ENCODE results near the gene KCNH1.

KCNH1 gene

DNA sequence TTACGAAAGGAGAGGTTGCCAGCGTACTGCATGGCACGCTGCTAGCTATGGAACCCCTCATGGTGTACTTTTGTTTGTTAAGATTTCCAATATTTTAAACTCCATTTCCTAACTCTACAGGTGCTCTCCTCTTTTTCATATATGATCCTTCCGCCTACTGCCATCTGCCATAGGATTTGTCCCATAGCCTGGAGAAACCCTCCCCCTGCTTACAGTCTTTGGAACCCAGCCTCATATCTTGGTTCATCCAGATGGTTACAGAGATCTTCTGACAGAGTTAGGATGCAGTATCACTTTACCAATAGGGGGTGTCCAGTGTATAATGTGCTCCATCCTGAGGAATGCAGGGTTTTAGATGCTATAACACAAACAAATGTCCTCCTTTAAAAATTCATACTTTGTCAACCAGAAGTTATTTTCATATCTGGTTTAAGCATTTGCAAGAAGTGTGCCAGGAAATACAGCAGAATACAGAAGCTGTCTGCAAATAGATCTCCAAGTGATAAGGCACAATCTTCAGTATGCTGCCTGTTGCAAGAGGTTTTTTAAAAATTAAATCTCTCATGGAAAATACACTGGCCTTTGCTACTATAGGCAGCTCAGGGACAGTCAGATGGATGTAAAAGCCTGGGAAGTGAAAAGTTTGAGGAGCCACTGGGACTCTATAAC is 377.8 kb downstream of the KCNH1 start:
- no peak for DNase-seq (ENCODE audit: low spot score)

DNA sequence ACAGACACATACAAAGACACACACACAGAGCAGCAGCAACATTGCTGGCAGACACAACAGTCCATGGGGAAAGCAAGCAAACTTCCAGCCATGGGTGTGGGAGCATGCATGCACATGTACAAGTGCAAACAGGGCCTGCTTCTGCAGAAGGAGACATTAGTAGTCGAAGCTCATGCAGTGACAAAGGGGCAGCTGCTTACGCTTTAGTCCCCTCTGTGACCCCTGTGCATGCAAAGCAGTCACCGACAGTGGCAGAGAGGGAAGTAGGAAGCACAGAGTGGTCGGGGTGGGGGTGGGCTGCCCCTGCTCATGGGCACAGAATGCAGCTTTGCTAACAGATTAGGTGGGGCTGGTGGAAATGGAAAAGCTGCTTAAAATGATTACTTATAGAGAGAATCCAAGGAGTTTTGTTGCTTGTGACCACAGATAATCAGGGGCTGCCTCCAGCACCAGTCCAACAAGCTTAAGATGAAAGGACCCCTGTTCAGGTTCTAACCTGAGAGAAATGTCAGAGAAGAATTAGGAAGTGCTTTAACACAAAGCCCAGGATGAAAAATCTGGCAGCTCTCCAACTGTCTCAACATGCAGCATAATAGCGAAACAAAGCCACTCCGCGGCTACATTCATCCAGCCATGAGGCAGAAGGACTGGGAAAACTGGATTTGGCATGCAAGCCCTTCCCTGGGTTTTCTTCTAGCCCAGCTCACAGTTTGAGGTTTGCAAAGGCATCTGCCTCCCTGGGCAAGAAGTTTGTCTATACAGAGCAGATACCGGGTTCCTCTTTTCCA is 378.9 kb downstream of the KCNH1 start:
- no peak for DNase-seq (ENCODE audit: low spot score)

DNA sequence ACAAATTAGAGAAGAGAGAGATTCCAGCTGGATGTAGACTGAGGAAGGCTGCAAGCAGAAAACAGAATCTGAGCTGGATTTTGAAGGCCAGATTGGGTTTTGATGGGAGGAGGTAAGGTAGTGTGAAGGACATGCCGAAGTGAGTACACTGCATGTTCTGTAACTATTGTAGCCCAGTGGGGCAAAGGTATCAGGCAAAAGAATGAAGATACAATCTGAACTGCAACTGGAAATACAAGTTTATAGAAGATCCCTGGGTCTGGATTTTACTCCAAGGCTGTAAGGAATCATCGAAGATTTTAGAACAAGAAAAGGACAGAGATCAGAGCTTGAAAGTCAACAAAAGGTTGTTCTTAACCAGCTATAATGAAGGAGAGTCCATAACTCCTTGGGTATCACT is 382.0 kb downstream of the KCNH1 start:
- DNase-seq (ENCODE audit: low spot score): no peak

DNA sequence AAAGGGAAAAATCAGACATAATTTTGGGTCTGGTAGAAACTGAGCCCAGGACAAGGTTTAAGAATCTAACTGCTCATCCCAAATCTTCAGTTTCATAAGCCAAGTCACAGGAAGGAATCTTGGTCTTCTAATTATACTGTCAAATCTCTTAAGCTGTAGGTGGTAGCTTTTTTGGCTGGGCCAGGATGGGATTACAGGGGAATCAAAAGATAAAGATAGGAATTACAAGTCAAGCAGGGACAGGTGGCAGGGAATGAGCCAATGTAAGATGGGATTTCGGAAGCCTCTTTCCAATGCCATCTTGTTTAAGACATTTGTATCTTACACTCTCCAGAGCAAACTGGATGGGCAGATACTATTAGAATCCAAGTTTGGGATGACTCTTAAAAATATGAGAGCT is 383.5 kb downstream of the KCNH1 start:
- no peak for DNase-seq (ENCODE audit: low spot score)

DNA sequence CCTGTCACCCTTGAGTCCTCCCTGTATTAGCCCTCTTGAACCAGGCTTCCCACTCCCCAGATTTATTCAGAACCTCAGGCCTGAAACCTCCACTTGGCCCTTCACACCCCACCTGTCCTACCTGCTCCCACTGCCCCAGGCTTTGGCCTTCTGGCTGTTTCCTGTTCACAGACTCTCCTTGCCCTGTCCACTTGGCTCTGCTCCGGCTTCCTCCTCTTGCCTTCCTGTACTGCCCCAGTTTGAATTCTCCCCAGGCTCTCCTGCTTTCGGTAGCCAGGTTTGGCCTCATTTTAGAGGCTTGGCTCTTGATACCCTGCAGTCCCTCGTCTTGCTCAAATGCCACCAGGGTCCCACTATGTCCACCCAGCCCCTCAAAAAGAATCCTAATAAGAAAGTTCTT is 385.2 kb downstream of the KCNH1 start:
- no peak for DNase-seq (ENCODE audit: low spot score)

DNA sequence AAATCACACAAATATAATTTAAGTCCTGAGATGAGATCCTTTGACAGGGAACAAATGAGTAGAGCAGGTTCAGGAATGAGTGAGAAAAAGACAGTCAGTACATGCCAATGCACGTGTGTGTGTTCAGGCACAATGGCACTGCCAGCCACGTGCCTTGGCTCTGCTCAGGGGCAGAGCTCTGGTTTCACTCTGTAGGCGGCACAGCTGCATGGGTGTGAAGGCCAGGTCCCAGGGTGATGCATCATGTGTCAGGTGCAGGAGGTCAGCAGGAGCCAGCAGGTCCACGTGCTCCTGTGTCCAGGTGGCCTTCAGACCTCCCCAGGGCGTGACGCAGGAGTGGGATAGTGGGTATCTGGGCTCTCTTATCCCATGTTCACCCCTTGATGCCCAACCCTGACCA is 386.1 kb downstream of the KCNH1 start:
- no peak for DNase-seq (ENCODE audit: low spot score)

DNA sequence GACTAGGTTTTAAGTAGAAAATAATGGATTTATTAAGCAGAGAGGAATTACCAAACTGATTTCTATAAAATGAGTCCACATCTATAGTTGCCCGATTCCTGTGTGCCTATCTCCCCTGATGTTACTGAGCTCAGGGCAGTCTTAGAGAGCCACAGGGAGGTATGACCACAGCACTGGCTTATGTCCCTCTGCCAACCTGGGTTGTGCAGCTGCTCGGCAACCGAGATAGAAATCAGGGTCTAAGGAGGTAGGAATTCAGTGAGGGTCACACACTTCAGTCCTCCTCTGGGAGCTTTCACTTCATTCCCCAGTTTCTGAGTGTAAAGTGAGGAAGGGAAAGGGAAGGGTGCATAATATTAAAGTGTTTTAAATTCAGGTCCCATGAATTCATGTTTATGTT is 386.8 kb downstream of the KCNH1 start:
- DNase-seq (ENCODE audit: low spot score): no peak

DNA sequence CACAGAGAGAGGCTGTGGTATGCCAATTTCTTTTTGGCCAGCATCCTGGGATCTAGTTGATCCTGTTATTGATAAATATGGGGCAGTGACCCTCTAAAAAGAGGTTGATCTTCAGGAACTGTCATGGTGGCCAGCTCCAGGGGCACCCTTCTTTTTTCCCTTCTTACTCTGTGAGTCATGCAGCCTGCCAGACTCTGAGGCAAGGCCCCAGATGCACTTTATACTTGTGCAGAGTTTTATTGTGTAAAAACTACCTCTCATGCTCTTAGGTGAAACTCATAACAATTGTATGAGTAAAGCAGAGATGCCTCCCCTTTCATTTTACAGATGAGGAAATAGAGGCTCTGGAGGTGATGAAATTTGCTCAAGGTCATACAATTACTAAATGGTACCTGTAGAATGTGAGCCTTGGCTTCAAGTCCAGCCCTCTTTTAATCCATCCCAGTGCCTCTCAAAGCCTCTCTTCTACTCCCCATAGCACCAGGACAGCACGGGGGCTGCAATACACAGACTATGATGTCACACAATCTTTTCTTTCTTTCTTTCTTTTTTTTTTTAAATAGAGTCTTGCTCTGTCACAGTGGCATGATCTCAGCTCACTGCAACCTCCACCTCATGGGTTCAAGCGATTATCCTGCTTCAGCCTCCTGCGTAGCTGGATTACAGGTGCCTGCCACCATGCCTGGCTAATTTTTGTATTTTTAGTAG is 387.8 kb downstream of the KCNH1 start:
- DNase-seq (ENCODE audit: low spot score): no peak

DNA sequence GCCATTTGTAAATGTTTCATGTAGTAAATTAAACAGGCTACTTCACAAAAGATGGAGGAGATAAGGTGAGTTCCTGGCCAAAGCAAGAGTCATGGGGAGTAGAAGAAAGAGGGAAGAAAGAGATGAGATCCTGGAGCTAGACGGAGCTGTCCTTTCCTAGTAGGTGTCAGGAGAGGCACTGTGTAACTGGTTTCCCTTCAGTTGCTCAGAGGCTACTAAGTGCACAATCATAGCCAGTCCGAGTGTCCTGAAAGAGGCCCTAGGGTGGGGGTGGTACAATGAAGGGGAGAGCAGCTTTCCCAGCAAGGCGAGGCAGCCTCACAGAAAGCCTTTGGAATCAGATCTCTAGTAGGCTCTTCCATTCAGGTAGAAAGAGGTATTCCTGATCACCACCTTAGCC is 390.9 kb downstream of the KCNH1 start:
- no peak for DNase-seq (ENCODE audit: low spot score)

DNA sequence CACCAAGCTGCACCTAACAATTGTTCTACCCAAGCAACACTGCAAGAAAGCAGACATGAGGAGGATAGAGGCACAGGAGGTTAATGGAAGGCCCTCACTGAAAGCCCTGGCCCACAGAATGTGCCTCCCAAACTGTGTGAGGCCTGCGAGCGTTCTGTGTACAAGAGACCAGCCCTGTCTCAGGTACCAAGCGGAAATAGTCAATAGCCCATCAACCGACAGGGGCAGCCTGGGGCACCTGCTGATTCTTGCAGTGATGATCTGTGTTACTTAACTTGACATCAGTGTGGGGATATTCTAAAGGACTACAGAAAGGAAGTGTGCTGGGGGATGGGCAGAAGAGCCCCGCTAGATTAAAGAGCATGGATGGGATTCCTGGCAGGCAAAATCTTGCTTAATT is 392.4 kb downstream of the KCNH1 start:
- DNase-seq (ENCODE audit: low spot score): no peak

DNA sequence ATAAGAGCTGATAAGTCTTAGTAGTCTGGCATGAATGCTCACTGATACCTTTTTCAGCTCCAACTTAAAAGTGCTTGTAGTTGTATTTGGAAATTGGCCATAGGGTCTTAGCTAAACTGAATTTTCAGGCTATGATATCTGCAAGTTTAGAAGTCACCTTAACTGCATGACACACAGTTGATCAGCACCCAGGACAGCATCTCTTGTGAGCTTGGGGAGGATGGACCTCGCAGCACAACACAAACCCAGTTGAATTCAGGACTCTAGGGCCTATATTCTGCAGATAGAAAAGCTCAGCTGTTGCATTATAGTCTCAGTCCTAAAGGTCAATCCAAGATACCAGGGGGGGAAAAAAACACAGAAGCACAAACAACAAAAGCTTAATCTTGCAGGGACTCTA is 394.3 kb downstream of the KCNH1 start:
- DNase-seq (ENCODE audit: low spot score): no peak

DNA sequence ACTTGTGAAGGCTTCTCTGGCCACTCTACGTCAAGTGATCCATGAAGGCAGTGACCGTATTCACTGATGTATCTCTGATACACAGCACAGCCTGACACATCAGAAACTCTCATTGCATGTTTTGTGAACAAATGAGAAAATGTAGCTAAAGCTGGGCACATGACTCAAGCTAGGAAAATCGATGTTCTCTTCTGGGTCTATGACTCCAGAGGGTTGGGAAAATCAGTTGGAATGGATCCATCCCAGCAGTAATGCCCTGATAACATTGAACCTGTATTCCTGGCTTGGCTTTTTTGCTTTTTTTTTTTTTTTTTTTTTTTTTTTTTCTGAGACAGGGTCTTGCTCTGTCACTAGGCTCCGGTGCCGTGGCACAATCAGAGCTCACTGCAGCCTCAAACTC is 395.7 kb downstream of the KCNH1 start:
- no peak for DNase-seq (ENCODE audit: low spot score)

DNA sequence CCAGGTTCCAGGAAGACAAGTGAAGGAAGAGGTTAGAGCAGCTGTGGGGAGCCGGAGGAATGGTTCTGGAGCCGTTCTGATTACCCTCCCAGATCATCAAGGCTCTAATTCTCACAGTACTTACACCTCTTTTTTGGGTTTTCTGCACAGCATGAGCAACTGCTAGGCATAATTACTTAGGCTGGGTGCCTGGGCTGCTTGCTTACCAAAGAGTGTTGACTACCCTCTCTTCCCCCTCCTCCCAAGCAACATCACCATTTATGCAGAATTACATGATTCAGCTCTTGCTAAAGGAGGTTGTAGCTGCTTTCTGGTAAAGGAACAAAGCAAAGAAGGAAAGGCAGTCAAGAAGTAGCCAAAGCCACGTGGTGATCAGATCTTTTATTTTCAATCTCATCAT is 397.2 kb downstream of the KCNH1 start:
- no peak for DNase-seq (ENCODE audit: low spot score)

DNA sequence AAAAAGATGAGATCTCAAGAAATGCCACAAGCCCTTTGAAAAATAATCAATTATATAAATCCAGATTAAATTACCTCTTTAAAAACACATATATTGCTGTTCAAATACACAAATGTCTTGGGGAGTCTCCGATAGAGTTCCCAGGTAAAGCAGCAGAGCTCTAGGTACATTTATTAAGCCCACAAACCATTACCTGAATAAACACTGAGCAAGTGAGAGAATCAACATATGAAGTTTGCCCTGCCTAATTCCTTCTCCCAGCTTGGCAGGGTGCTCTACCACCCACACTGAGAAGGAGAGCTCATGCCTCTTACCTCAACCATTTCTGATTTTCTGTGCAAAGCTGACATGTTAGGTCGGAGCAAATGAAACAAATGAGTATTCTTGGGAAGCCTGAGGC is 402.4 kb downstream of the KCNH1 start:
- DNase-seq (ENCODE audit: low spot score): no peak

DNA sequence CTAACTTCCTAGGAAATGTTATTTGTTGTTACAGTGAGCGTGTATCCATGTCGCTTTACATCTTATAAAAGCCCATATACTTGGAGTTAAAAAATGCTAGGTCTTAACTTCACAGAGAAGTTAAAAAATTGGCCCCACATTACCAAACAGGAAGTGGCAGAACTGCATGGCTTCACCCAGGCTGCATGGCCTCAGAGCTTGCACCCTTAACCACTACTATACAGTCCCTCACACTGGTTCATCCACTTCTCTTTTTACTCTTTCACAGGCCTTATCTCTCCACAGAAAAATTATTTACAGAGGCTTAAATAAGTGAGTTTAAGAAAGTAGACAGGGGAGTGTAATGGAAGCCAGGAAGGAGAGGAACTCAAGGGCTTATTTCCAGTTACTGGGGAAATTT is 402.8 kb downstream of the KCNH1 start:
- no peak for DNase-seq (ENCODE audit: low spot score)

DNA sequence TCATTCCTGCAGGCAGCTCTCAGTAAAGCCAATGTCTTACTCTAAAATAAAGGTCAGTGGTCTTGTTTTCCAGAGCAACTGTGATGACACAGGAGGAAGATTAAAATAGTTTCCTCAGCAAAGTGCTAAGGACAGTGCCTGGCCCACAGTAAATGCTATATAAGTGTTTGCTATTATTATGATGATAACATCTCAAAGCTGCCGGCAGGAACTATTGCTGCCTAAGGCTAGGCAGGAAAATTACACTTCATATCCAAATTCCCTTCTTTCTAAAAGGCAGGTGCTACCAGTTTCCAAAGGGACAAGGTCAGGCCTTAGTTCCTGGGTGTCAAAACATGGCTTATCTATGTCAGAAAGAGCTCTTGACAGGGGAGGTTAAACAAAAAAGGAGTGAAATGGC is 403.9 kb downstream of the KCNH1 start:
- DNase-seq (ENCODE audit: low spot score): no peak

DNA sequence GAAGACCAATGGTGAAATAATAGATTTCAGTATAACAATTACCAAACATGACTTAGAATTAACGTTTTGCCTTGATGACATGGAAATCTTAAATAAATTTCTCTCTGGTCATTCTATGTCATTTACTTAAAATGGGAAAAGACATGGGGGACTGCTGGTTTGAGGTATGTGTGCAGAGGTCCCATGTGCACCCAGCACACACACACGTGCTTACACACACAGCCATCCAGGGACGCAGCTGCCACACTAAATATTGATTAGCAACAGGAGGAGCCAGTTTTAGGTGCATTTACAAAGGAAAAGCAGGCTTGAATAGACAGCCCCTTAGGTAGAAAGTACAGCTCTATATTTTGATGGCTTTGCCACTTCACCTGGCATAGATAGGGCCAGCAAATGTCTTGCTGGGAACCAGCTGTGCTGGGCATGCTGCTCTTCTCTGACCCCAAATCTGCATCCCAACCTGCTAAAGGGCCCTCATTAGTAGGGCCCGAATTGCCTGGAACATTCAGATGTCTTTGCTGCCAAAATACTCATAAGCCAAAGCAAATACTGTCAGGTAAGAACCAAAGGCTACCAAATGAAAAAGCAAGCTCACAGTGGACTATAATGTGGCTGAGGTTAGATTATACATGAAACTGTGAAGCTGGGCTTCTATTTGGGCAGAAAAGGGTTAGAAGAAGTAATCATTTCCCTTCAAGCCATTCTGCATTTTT is 405.4 kb downstream of the KCNH1 start:
- no peak for DNase-seq (ENCODE audit: low spot score)

DNA sequence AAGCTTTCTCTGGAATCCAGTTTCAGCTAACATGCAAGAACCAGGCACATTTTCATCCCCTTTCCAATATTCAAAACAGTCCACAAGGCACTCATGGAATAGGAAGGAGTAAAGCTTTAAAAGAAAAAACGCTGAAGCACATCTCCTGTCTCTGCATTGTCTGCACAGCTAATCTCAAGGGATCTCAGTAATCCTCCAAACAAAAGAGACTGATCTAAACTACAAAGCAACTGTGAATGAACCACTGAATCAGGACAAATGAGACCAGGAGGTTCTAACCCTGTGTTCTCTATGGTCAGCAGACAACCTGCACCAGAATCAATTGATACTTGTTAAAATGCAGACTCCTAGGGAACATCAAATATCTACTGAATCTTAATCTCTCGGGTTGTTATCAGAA is 406.2 kb downstream of the KCNH1 start:
- no peak for DNase-seq (ENCODE audit: low spot score)

DNA sequence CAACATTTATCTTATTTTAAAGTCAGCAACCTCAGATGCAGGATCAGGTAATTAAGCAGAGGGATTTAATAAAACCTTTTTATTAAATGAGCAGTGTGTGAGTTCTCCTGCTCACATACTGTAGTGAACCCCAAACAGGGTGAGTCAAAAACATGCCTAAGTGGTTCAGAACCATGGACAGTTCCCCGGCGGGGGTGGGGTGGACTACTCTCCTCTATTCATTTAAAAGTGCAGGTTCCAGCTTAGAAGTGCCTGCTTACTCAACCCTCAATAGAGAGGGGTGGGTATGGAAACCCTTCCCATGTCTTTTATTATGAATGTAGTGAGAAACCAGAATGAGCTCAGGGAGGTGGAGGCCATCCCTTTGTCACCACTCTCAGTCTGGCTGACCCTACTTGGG is 407.3 kb downstream of the KCNH1 start:
- DNase-seq (ENCODE audit: low spot score): peak; percentile 24

DNA sequence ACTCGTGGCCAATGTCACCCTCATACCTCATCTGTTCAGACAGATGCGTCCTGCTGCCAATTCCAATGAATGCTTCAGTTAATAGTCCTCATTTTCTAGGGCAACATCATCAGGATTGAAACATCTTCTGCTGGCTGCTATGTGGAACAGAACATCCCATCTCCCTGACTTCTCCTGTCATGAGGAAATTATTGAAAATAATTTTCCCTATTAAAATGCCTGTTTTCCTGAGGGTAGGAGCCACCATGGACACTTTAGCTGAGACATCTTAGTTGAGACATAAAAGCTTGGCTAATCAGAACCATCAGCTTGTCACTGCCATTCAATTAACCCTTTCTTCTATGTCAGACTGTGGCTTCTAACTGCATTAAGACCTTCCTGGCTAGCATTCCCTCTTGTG is 409.2 kb downstream of the KCNH1 start:
- DNase-seq (ENCODE audit: low spot score): no peak

DNA sequence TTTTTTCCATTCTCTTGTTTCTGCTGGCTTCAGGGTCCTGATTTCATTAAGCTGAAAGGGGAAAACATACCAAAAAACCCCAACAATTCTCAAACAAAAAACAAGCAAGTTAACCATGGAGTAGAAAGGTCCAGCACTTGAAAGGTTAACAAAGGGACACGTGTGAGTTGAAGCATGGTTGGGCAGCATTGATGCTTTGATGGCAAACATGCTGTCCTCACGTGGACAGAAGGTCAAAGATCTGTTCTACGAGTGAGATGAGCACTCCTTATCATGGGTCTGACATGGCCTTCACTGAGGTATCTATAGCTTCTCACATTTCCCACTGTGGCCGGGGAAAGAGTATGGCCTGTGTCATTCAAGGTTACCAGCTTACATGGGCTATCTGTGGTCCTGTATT is 410.3 kb downstream of the KCNH1 start:
- no peak for DNase-seq (ENCODE audit: low spot score)

DNA sequence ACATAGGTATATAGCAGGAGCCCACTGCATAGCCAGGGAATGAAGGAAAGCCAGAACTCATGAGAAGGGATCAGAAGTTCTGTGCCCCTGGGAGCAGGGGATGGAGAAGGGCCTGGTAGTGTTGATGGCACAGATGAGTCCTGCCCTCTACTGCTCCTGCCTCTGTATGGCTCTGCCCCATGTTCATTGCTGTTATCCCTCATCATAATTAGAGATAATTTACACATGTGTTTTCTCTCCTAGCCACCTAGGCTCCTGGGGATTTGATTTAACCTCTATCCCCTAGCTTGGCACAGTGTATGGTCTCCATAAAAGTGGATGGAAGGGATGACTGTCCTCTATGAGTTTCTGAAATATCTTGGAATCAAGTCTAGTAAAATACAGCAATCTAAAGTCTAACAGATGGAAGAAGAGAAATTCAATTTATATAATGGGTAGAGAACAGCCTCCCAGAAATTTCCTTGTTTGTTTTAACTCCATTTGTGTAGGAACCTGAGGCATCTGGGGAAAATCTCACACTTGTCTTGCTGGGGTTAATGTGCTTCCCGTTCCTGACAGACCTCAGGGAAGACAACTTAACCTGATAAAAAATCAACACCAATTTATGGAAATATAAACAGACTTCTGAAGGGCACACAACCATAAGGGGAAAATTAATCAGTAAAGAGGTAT is 411.4 kb downstream of the KCNH1 start:
- no peak for DNase-seq (ENCODE audit: low spot score)
